HEK293 (cell line): ENCODE results near the gene NISCH.

Source experiments
- CTCF ChIA-PET: fragments of 350-600 bp; formaldehyde crosslinking; extraction: SDS; loops from one replicate; lab custom pipeline; 2021; ENCODE audit warnings: antibody characterized with exemption; lab: Yijun Ruan, JAX
- POLR2A ChIA-PET: fragments of 300-600 bp; formaldehyde crosslinking; extraction: SDS; loops from one replicate; lab custom pipeline; 2020; ENCODE audit warnings: antibody characterized with exemption, inconsistent platforms; lab: Yijun Ruan, JAX
- H3K27ac ChIP-seq: fragments of 200-500 bp; sonication (Bioruptor generic); 2 replicates; pipeline ENCODE4 v1.5.1; 2014; ENCODE audit warnings: low read depth, low read length, control low read depth, inconsistent platforms; ENCODE audit errors: extremely low read depth
- H3K36me3 ChIP-seq, 2 experiments: fragments of 200-500 bp in 1 of 2; sonication (Bioruptor generic) in 1 of 2; 1 replicate in 1 of 2; 2 replicates in 1 of 2; pipeline ENCODE4 v1.5.1; 2014 to 2017; ENCODE audit warnings: inconsistent platforms in 2 of 2, low read length in 2 of 2; ENCODE audit not compliant: control insufficient read depth in 2 of 2, insufficient read depth in 1 of 2
- H3K4me1 ChIP-seq: fragments of 200-500 bp; sonication (Bioruptor generic); 2 replicates; pipeline ENCODE4 v1.5.1; 2014; ENCODE audit warnings: mild to moderate bottlenecking, low read length, inconsistent platforms; ENCODE audit not compliant: control insufficient read depth, insufficient read depth
- H3K4me3 ChIP-seq: 2 replicates; pipeline ENCODE4 v1.5.1; 2011; ENCODE audit warnings: low read depth, mild to moderate bottlenecking, control low read depth, low read length, moderate library complexity
- H3K9me3 ChIP-seq: fragments of 200-500 bp; sonication (Bioruptor generic); 2 replicates; pipeline ENCODE4 v1.5.1; 2014; ENCODE audit warnings: low read depth, low read length, inconsistent platforms; ENCODE audit not compliant: control insufficient read depth, insufficient read depth
- ATF2 ChIP-seq: fragments of 450-650 bp; formaldehyde crosslinking; IDR thresholded peaks from 2 replicates; pipeline ENCODE4 v1.5.1; 2016; ENCODE audit warnings: missing biosample characterization, missing genetic modification characterization, low read depth
- GFI1B ChIP-seq: fragments of 450-650 bp; formaldehyde crosslinking; IDR thresholded peaks from 2 replicates; pipeline ENCODE4 v1.5.1; 2016; ENCODE audit warnings: missing biosample characterization, missing genetic modification characterization
- HOXA7 ChIP-seq: sonication (generic); formaldehyde crosslinking; IDR thresholded peaks from 2 replicates; pipeline ENCODE4 v1.8.1; 2022; ENCODE audit warnings: missing genetic modification reagents, borderline replicate concordance
- IKZF3 ChIP-seq: fragments of 450-650 bp; IDR thresholded peaks from 2 replicates; pipeline ENCODE4 v1.5.0; 2018; ENCODE audit warnings: missing biosample characterization, mild to moderate bottlenecking, missing genetic modification characterization, moderate library complexity
- KLF10 ChIP-seq: fragments of 450-650 bp; IDR thresholded peaks from 2 replicates; pipeline ENCODE4 v1.5.1; 2018; ENCODE audit warnings: missing biosample characterization, mild to moderate bottlenecking, missing genetic modification characterization
- KLF9 ChIP-seq: fragments of 450-650 bp; formaldehyde crosslinking; IDR thresholded peaks from 2 replicates; pipeline ENCODE4 v1.5.1; 2016; ENCODE audit warnings: missing biosample characterization, missing genetic modification characterization, low read depth
- RBAK ChIP-seq: fragments of 450-650 bp; formaldehyde crosslinking; IDR thresholded peaks from 2 replicates; pipeline ENCODE4 v1.5.1; 2016; ENCODE audit warnings: missing biosample characterization, missing genetic modification characterization
- ZBTB17 ChIP-seq: fragments of 450-650 bp; formaldehyde crosslinking; IDR thresholded peaks from 2 replicates; pipeline ENCODE4 v1.5.1; 2016; ENCODE audit warnings: missing biosample characterization, missing genetic modification characterization
- ZBTB7A ChIP-seq: fragments of 450-650 bp; formaldehyde crosslinking; IDR thresholded peaks from 2 replicates; pipeline ENCODE4 v1.5.1; 2016; ENCODE audit warnings: low read depth, missing biosample characterization, missing genetic modification characterization
- ZFHX2 ChIP-seq: fragments of 450-650 bp; formaldehyde crosslinking; conservative IDR thresholded peaks from 2 replicates; pipeline ENCODE4 v1.5.1; 2016; ENCODE audit warnings: missing biosample characterization, missing genetic modification characterization
- ZIC2 ChIP-seq: fragments of 450-650 bp; formaldehyde crosslinking; IDR thresholded peaks from 2 replicates; pipeline ENCODE4 v1.5.1; 2016; ENCODE audit warnings: missing biosample characterization, missing genetic modification characterization
- ZNF10 ChIP-seq: fragments of 450-650 bp; formaldehyde crosslinking; IDR thresholded peaks from 2 replicates; pipeline ENCODE4 v1.5.1; 2017; ENCODE audit warnings: missing biosample characterization, missing genetic modification characterization
- ZNF175 ChIP-seq: fragments of 450-650 bp; formaldehyde crosslinking; IDR thresholded peaks from 2 replicates; pipeline ENCODE4 v1.5.1; 2016; ENCODE audit warnings: missing biosample characterization, missing genetic modification characterization
- ZNF18 ChIP-seq: fragments of 450-650 bp; formaldehyde crosslinking; IDR thresholded peaks from 2 replicates; pipeline ENCODE4 v1.5.1; 2016; ENCODE audit warnings: missing biosample characterization, missing genetic modification characterization
- ZNF266 ChIP-seq: fragments of 450-650 bp; formaldehyde crosslinking; IDR thresholded peaks from 2 replicates; pipeline ENCODE4 v1.5.1; 2016; ENCODE audit warnings: missing biosample characterization, missing genetic modification characterization, low read depth
- ZNF335 ChIP-seq: fragments of 450-650 bp; formaldehyde crosslinking; conservative IDR thresholded peaks from 2 replicates; pipeline ENCODE4 v1.5.1; 2016; ENCODE audit warnings: missing biosample characterization, missing genetic modification characterization
- ZNF433 ChIP-seq: fragments of 450-650 bp; formaldehyde crosslinking; IDR thresholded peaks from 2 replicates; pipeline ENCODE4 v1.5.1; 2016; ENCODE audit warnings: missing biosample characterization, missing genetic modification characterization, low read depth
- ZNF48 ChIP-seq: fragments of 450-650 bp; formaldehyde crosslinking; IDR thresholded peaks from 2 replicates; pipeline ENCODE4 v1.5.1; 2016; ENCODE audit warnings: missing biosample characterization, missing genetic modification characterization
- ZNF548 ChIP-seq: fragments of 450-650 bp; formaldehyde crosslinking; IDR thresholded peaks from 2 replicates; pipeline ENCODE4 v1.5.1; 2016; ENCODE audit warnings: missing biosample characterization, missing genetic modification characterization
- ZNF561 ChIP-seq: fragments of 450-650 bp; IDR thresholded peaks from 2 replicates; pipeline ENCODE4 v1.5.1; 2018; ENCODE audit warnings: missing biosample characterization, missing genetic modification characterization, borderline replicate concordance
- ZNF600 ChIP-seq: fragments of 450-650 bp; formaldehyde crosslinking; IDR thresholded peaks from 2 replicates; pipeline ENCODE4 v1.5.1; 2016; ENCODE audit warnings: missing biosample characterization, missing genetic modification characterization
- ZNF660 ChIP-seq: fragments of 450-650 bp; IDR thresholded peaks from 2 replicates; pipeline ENCODE4 v1.5.1; 2018; ENCODE audit warnings: missing biosample characterization, mild to moderate bottlenecking, missing genetic modification characterization
- ZNF707 ChIP-seq: fragments of 450-650 bp; formaldehyde crosslinking; IDR thresholded peaks from 2 replicates; pipeline ENCODE4 v1.5.1; 2016; ENCODE audit warnings: missing biosample characterization, missing genetic modification characterization
- ZNF830 ChIP-seq: fragments of 450-650 bp; IDR thresholded peaks from 2 replicates; pipeline ENCODE4 v1.5.0; 2018; ENCODE audit warnings: missing biosample characterization, missing genetic modification characterization, low read depth, mild to moderate bottlenecking, moderate library complexity
- ZSCAN4 ChIP-seq: fragments of 450-650 bp; formaldehyde crosslinking; IDR thresholded peaks from 2 replicates; pipeline ENCODE4 v1.5.1; 2017; ENCODE audit warnings: missing biosample characterization, missing genetic modification characterization

NISCH gene

GRCh38 chr3:52495777-52496602, 40.6 kb downstream of the NISCH start:
- Histone ChIP-seq H3K9me3 (no peaks in the 10 kb centered on the region), H3K36me3 (peaks cover 0 to 22% of the 10 kb centered on the region in 2 experiments; a peak in 1 of 3 replicates), H3K4me3 (no peak overlapping the region), H3K4me1 (no peaks in the 10 kb centered on the region), H3K27ac (no peak overlapping the region)
- POLR2A ChIA-PET, result no interaction called here
- TF ChIP-seq KLF9 (no peak), ZNF600 (tag by site-specific recombination) (peak; percentile 45; the same call in 1 of the 2 replicates)
- CTCF ChIA-PET, result no interaction called here

- no peak overlapping the region for H3K27ac ChIP-seq
- H3K4me3 ChIP-seq, result no peak overlapping the region
- H3K9me3 ChIP-seq, result no peaks in the 10 kb centered on the region
- ChIA-PET POLR2A (no interaction called here), CTCF (interaction anchor here (0.6 to 1.0 kb wide), 3 partner anchors 22 to 159 kb away, joined by 3 to 4 read pairs (median 3); no protein-coding TSS in a partner anchor)
- TF ChIP-seq HOXA7 (CRISPR knock-in tag) (no peak), ZBTB7A (tag by site-specific recombination) (no peak), ZNF175 (no peak), ATF2 (no peak), RBAK (no peak), ZNF433 (no peak), ZIC2 (tag by site-specific recombination) (no peak), GFI1B (tag by site-specific recombination) (no peak), ZBTB17 (tag by site-specific recombination) (no peak), ZNF48 (tag by site-specific recombination) (no peak), ZNF561 (tag by site-specific recombination) (no peak), ZNF548 (tag by site-specific recombination) (no peak), ZNF18 (no peak), ZNF660 (no peak), ZNF10 (no peak)
- H3K4me1 ChIP-seq, result no peaks in the 10 kb centered on the region
- no peaks in the 10 kb centered on the region for H3K36me3 ChIP-seq
Observed at GRCh38 chr3:52498137-52499054, 43.0 kb downstream of the NISCH start.

GRCh38 chr3:52501046-52501445, 45.6 kb downstream of the NISCH start:
- ChIA-PET POLR2A (no interaction called here), CTCF (no interaction called here)
- no peaks in the 10 kb centered on the region for H3K36me3 ChIP-seq
- H3K9me3 ChIP-seq, result no peaks in the 10 kb centered on the region
- no peaks in the 10 kb centered on the region for H3K4me1 ChIP-seq
- no peak overlapping the region for H3K4me3 ChIP-seq
- H3K27ac ChIP-seq, result no peak overlapping the region
- TF ChIP-seq KLF10 (tag by site-specific recombination), result no peak
- no peak for TF ChIP-seq ZNF48 (tag by site-specific recombination)
- TF ChIP-seq ZNF707 (tag by site-specific recombination), result no peak
- TF ChIP-seq ZFHX2, result no peak
- no peak for TF ChIP-seq ZNF830 (tag by site-specific recombination)
- TF ChIP-seq ZNF335 (tag by site-specific recombination), result no peak
- no peak for TF ChIP-seq IKZF3 (tag by site-specific recombination)
- no peak for TF ChIP-seq ZNF266
- TF ChIP-seq ZSCAN4 (tag by site-specific recombination), result no peak
